ENCODE data around the gene HSPA9.

Gene HSPA9

GRCh38 chr5:138570871-138571270 is 4.3 kb downstream of the HSPA9 start:
- TF ChIP-seq, protein P1, sequence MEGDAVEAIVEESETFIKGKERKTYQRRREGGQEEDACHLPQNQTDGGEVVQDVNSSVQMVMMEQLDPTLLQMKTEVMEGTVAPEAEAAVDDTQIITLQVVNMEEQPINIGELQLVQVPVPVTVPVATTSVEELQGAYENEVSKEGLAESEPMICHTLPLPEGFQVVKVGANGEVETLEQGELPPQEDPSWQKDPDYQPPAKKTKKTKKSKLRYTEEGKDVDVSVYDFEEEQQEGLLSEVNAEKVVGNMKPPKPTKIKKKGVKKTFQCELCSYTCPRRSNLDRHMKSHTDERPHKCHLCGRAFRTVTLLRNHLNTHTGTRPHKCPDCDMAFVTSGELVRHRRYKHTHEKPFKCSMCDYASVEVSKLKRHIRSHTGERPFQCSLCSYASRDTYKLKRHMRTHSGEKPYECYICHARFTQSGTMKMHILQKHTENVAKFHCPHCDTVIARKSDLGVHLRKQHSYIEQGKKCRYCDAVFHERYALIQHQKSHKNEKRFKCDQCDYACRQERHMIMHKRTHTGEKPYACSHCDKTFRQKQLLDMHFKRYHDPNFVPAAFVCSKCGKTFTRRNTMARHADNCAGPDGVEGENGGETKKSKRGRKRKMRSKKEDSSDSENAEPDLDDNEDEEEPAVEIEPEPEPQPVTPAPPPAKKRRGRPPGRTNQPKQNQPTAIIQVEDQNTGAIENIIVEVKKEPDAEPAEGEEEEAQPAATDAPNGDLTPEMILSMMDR (IDR thresholded peaks at IDR 0.05; ENCODE audit: borderline replicate concordance, insufficient read depth, low read depth, low read length) = no peak
- no peak overlapping the region for H3K4me3 ChIP-seq (ENCODE audit: low read depth, low read length)

GRCh38 chr5:138569782-138570181 is 5.4 kb downstream of the HSPA9 start:
- H3K4me3 ChIP-seq (ENCODE audit: low read depth, low read length) = no peak overlapping the region
- TF ChIP-seq, protein P1 (IDR thresholded peaks at IDR 0.05; ENCODE audit: borderline replicate concordance, insufficient read depth, low read depth, low read length) = no peak

GRCh38 chr5:138568061-138568824 is 7.0 kb downstream of the HSPA9 start:
- TF ChIP-seq, protein P1 (IDR thresholded peaks at IDR 0.05; ENCODE audit: borderline replicate concordance, insufficient read depth, low read depth, low read length) = no peak
- H3K4me3 ChIP-seq (ENCODE audit: low read depth, low read length) = no peak overlapping the region

- H3K4me3 ChIP-seq (ENCODE audit: low read depth, low read length) = no peak overlapping the region
- TF ChIP-seq, protein P1 (IDR thresholded peaks at IDR 0.05; ENCODE audit: borderline replicate concordance, insufficient read depth, low read depth, low read length) = no peak
Observed at GRCh38 chr5:138566792-138567191, 8.4 kb downstream of the HSPA9 start.

GRCh38 chr5:138565100-138565821 is 9.9 kb downstream of the HSPA9 start:
- TF ChIP-seq, protein P1 (IDR thresholded peaks at IDR 0.05; ENCODE audit: borderline replicate concordance, insufficient read depth, low read depth, low read length) = no peak
- H3K4me3 ChIP-seq (ENCODE audit: low read depth, low read length) = no peak overlapping the region

DNA sequence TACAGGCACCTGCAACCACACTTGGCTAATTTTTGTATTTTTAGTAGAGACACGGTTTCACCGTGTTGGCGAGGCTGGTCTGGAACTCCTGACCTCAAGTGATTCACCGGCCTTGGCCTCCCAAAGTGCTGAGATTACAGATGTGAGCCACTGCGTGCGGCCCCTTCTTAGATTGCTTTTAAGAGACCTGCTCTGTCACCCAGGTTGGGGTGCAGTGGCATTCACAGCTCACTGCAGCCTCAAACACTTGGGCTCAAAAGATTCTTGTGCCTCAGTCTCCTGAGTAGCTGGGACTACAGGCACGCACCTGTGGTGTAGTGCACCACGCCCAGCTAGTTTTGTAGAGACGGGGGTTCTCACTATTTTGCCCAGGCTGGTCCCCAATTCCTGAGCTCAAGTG is 11.0 kb downstream of the HSPA9 start:
- TF ChIP-seq, protein P1 (IDR thresholded peaks at IDR 0.05; ENCODE audit: borderline replicate concordance, insufficient read depth, low read depth, low read length) = no peak
- H3K4me3 ChIP-seq (ENCODE audit: low read depth, low read length) = no peak overlapping the region

All from GM12875 (cell line).